GM19324 (cell line): ENCODE results near the gene UCKL1.
"Not testable (repeated sequence)": the region's sequence is repeated elsewhere in the genome, so short reads cannot be mapped to it uniquely, and the experiment has no call there.

Experiments used
- ATAC-seq: cut with Tn5 transposase; IDR thresholded peaks from one replicate; pipeline ENCODE4 v1.9.1; 2021; ENCODE audit warnings: mild to moderate bottlenecking, moderate library complexity; ENCODE audit not compliant: unreplicated experiment, low FRiP score

The UCKL1 gene

DNA sequence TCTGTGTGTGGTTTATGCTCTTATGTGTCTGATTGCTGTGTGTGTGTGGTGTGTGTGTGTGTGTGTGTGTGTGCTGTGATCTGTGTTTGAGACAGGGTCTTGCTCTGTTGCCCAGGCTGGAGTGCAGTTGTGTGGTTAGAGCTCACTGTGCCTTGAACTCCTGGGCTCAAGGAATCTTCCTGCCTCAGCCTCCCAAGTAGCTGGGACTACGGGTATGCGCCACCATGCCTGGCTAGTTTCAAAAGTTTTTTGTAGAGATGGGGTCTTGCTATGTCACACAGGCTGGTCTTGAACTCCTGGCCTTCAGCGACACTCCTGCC is 16.9 kb upstream of the UCKL1 start:
- no peak for ATAC-seq

DNA sequence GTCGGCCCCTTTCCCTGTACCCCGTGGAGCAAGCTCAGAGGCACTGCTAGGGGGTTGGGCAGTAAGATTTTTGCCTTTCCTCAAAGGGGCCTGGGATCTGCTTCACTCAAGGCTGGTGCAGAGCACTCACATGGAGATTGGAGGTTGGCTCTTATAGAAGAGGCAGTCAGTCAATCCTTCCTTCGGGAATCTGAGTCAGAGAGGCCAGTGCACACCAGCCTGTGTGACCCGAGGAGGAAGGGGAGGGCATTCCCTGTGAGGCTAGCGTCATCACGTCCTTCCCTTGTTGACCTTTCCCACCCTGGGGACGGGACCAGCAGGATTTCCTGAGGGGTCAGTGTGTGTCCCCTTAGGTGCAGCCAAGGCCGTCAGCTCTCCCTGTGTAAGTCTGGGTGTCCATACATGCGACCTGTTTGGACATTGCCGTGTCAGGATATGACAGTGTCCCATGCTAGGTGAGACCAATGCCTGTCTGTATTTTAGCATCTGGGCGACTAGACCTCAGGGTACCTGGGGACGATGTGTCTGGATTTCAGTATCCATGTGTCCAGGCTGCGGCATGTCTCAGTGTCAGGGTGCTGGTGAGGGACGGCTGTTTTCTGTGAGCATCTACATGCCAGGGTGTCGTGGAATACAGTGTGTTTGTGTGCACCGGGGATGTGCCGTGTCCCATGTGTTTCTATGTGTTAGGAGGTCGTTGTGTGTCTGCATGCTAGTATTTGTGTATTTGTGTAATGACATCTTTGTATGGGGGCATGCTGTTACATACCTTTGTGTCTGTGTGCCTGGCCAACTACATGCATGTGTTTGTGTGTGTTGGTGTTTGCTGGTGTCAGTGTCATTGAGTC is 16.3 kb upstream of the UCKL1 start:
- ATAC-seq = no peak

DNA sequence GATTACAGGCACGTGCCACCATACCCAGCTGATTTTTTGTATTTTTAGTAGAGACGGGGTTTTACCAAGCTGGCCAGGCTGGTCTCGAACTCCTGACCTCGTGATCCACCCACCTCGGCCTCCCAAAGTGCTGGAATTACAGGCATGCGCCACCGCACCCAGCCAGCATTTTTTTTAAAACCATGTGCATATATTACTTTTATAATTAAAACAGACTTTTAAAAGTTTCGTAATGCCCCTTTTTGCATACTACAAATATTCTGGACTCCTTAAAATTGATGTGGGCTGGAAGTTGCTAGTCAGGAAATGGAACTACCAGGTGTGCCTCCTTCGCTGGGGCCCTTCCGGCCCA is 15.7 kb upstream of the UCKL1 start:
- not testable (repeated sequence) for ATAC-seq

DNA sequence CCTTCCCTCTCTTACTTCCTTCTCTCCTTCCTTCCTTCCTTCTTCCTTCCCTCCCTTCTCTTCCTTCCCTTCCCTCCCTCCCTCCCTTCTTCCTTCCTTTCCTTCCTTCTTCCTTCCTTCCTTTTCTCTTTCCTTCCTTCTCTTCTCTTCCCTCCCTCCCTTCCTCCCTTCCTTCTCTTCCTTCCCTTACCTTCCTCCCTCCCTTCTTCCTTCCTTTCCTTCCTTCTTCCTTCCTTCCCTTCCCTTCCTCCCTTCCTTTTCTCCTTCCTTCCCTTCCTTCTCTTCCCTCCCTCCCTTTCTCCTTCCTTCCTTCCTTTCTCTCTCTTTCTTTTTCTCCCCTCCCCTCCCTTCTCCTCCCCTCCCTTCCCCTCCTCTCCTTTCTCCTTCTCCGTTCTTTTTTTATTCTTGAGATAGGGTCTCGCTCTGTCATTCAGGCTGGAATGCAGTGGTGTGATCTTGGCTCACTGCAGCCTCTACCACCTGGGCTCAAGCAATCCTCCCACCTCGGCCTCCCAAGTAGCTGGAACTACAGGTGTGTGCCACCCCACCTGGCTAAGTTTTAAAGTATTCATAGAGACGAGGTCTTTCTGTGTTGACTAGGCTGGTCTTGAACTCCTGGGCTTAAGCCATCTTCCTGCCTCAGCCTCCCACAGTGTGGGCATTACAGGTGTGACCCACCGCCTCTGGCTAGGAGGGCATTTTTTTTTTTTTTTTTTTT is 14.7 kb upstream of the UCKL1 start:
- ATAC-seq = no peak

DNA sequence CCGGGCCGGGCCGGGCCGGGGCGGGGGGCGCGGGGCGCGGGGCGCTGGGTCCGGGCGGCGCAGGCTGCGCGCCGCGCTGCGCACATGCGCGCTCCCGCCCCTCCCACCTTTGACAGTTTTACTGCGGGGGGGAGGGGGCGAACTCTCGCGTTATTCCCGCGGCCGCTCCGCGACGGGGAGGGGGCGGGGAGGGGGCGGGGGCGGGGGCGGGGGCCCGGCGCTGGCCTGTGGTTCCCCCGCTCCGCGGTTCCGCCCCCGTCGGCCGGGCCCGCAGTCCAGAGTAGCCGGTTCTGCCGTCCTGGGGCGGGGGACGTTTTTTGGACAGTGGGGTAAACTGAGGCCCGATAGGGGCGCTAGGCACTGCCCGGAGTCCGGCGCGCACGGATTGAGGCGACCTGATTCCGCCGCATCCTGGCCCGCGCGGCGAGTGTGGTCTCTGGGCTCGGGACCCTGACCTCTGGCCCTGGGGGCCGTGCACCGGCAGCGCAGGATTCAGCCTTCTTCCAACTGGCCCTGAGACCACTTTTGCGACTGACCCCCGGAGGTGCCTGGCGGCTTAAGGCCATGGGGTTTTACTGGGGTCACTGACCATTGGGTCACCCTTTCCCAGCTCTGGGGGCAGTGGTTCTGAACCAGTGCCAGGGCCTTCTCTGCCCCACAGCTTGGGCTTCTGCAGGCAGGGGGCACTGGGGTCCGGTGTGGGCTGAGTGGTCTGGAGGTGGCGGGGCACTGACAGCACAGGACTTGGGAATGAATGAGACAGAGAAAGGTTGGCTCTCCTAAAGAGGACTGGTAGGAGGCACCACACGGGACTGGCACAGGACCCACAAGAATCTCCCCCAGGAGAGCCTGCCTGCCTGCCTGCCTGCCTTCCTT is 13.9 kb upstream of the UCKL1 start, which contains the start of gene ZNF512B:
ZNF512B (minus strand) TSS at position 93 of the 876 bp plus-strand sequence. CDS start 1,980 bp downstream, outside the sequence.
- no peak for ATAC-seq

DNA sequence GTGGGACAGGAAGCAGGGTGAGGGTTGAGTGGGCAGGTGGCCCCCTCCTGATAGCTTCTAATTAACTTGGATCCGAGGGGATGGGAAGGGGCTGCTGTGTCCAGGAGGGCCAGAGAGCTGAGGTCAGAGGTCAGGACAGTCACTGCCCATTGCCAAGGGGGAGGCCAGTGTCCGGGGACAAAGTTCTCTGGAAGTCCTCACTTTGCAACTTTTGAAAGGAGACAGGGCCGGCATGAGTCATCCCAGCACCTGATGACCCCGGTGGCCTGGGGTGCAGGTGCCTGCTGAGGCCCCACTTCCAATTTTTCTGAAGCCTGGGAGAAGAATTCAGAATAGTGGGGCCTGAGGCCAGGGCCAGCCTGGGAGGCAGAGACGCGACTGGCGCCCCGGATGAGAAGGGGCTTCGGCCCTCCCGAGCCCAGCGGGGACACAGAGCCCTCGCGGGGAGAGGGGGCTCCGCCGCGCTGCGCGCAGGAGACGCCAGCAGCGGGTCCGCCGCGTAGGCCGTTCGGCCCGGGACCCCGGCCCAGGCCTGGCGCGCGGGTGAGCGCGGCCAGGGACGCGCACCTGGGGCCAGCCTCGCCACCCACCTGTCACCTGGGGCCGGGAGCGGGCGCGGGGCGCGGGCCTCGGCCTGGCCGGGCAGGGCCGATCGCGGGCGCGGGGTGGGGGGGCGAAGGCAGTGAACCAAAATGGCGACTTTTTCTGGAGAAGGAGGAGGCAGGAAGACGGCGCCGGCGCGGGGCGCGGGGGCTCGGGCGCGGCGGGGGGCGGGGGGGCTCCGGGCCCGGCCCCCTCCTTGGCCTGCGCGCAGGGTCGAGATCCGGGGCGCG is 12.9 kb upstream of the UCKL1 start:
- no peak for ATAC-seq

DNA sequence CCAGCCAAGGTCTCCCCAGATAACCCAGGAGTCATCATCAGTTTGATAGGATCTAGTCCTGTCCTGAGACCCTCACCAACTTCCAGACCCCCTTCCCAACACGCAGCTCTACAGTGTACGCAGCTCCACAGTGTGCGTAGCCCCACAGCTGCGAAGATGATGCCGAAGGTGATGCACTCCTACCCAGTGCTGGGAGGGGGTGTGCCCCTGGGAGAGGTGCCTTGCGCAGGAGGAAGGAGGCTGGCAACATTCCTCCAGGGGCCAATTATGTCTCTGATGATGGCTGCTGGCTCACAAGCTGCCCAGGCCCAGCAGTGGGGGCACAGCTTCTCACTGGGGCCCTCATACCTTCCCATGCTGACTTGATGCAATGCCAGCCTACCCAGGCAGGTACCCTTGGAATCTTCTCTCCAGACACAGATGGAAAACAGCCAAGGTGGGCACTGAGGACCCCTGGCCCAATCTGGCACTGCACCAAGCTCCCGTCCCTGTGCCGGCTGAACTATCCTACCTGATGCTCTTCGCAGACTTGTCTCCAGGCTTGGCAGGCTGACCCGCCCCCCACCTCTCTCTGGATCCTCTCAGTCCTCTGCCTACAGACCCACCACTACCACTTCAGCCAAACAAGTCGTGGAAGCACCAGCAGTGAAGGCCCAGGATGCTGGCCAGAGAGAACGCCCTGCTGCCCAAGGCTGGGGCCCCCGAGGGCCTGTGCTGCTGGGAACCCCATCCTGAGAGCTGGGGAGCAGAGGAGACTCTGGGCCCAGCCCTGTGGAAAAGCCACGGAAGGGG is 12.1 kb upstream of the UCKL1 start:
- ATAC-seq = no peak

DNA sequence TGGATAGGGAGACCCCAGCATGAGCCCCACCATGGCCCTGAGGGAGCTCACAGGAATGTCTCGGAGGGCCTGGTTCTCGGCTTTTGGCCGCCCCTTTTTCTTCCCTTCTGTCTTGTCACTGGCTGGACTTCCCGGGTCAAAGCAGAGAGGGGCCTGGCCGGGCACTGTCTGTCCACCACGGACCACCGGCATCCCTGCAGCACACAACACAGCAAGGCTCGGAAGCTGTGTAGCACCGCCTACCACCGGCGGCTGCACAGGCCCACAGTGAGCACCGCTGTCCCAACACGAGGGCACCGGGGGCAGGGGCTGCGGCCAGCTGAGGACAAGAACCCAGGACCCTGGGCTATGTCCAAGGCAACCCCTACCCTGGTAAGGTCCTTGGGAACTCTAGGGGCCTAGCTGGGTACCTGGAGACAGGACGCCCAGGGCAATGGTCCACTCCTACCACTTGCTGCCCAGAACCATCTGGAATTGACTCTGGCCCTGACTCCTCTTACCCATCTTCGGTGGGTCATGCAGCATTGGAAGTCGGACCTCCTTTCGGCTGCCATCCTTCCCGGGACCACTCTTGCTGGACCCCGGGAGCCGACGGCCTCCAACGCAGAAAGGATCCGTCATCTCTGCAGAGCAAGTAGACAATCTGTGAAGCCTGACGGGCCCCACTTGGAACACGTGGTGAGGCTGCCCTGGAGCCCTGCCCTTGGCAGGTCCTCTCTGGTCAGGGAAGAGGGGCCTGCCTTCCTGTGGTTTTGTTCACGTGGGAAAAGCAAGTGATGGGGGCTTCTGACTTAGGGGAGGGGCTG is 11.3 kb upstream of the UCKL1 start:
- ATAC-seq = no peak

DNA sequence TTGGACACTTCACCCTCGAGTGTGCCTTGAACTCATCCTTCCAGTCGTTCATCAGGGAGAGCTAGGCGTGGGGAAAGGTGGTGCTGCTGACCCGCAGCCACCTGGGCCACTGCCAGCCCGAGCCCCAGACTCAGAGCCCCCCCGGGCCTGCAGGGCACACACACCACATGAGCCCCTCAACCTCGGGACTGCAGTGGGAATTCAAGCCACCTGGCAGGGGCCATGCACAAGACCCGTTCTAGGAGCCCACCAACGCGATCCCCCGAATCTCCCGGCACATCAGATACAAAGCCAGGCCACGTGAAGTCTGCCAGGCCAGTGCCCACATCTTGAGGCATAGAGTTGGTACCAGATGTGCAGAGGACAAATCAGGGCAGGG is 10.7 kb upstream of the UCKL1 start:
- no peak for ATAC-seq

DNA sequence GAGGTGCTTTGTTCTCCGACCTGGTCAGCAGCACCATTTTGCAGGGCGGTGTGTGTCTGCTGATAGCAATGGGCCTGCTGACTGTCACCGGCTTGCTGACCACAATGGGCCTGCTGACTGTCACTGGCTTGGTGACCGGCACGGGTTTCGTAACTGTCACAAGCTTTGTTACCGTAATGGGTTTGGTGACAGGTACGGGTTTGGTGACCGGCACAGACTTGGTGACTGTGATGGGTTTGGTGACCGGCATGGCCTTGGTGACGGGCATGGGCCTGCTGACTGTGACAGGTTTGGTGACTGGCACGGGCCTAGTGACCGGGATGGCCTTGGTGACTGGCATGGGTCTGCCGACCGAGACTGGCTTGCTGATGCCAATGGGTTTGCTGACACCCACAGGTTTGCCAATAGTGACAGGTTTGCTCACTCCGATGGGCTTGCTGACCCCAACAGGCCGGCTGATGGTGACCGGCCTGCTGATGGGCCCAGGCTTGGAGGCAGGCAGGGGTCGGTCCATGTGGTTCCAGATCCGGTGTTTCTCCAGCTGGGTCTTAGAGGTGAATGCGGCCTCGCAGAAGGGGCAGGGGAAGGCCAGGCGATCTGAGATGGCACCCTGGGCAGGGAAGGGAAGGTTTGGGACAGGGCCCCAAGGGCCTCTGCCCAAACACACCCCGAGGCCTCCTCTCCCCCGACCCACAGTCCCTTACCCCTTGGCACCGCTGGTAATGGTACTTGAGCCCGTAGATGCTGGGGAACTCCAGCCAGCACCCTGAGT is 10.1 kb upstream of the UCKL1 start:
- ATAC-seq = no peak

DNA sequence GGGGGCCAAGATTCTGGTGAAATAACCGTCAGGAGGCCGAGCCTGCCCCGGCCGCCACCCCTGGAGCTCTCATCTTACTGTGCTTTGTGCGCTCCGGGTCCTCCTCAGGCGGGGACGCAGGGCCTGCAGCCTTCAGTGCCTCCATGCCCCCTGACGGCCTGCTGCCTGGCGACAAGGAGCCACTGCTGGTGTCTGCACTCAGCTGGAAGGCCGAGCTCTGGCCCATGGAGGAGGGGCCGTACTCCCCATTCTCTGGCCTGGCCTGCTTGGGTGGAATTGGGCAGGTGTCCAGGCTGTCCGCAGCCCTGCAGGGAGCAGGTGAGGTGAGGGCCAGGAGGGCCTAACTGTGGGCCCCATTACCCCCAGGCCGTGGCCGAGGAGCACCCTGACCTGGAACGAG is 8.2 kb upstream of the UCKL1 start:
- no peak for ATAC-seq

DNA sequence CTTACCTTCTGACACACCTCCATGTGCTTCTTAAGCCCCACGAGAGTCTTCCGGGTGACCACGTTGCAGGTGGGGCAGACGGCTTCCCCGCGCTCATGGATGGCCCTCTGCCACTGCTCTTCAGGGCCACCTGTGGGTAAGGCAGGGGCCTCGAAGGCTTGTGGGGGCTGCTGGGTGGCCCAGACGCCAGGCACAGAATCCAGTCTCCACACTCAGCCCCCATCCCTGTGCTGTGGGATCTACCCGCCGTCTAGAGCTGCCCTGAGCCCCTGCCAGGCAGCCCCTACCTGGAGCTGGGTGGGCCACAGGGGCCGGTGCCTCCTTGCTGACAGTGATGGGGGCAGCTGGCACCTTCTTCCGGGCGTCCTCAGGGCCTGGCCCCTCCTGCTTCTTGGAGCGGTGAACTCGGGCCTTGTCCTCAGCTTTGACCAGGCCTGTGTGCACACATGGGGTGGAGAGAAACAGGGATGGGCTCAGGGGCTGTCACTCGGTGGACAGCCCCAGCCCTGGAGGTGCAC is 7.6 kb upstream of the UCKL1 start:
- no peak for ATAC-seq

DNA sequence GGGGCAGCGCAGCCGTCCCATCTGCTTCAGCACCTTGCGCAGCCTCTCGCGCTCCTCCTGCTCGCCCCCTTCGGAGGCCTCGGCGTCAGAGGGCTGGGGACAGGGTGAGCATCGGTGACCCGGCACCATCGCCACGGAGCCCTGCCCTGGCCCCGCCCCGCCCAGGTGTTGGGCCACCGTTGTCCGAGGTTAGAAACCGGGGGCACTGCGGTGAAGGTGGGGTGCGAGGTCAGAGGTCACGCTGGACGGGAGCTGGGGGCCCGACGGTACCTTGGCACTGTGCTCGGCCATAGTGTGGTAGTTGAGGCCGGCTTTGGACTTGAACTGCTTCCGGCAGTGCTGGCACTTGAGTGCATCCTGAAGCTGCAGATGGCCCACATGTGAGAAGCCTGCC is 7.1 kb upstream of the UCKL1 start:
- ATAC-seq = no peak

DNA sequence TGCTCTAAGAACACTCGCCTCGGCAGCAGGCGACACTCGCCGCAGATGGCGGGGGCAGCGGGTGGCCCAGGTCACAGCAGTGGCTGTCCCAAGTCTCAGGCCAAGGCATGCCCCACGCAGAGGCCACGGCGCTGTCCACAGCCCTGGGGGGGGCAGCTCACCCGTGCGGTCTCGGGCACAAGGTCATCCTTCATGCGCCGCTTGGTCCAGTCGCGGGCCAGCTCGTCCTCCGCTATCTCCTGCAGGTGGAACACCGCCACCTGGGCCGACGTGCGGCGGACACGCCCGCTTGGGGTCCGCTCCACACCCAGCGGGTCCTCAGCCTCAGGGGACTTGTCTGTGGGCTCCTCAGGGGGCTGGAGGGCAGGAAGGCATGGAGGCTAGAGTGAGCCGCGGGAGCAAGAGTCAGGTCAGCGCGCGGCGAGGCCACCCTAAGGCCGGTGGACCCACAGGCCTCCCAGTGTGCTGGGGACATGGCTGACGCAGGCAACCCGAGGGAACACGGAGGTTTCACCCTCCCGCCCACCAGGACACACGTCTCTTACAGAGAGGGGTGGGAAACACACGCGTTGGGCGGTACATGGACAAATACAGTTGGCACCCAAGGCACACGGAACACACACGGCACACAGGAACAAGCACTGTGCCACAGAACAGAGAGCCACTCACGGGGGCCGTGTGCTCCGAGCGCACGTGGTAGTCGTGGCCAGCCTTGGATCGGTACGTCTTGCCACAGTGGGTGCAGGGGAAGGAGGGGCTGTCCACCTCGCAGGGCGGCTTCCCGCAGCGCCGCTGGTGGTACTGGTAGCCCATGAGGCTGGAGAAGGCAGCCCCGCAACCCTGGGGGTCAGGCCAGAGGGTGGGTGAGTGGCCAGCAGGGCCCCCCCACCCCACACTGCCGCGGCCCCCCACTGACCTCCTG is 6.5 kb upstream of the UCKL1 start:
- ATAC-seq = no peak

DNA sequence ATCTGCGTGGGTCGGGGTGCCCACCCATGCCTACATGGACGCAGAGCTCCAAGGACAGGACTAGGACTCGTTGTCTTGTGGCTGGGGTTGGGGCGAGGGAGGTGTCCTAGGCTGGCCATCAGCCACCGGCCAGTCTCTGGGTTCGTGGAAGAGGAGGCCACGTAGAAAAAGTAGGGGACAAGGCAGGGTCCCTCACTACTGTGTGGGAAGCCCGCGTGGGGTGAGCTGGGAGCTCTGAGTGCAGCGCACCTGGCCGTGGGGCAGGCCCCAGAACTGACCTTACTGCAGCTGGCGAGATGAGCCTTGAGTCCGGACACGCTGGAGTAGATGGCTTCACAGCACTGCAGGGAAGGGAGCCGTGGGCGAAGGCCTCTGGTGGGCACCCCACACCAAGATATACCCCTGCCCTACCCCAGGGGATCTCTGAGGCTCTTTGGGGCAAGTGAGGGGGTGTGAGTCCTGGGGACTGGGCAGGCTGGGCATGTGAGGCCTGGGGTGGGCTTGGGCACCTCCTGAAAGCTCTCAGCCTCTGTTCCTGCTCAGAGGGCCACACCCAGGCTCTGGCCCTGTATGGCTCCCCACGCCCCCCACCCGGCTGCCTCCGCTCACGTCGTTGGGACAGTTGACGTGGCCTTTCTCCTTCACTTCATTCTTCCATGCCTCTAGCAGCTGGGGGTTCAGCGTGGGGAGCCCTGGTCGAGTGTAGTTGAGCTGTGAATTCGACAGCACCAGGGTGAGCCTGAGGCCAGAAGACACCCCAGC is 5.6 kb upstream of the UCKL1 start:
- no peak for ATAC-seq
